A673 (cell line): ENCODE results near the gene ELL. TPM values are rescaled to one million over a fixed set of nuclear protein-coding genes. Genes with fewer than 3 reads are reported as not detected.

ENCODE experiments used
- BruUV-seq: library from RNA; stranded (reverse); fragments of 400-500 nt; replicated peaks from 2 replicates; lab custom pipeline; 2021; lab: Mats Ljungman, UMichigan
- CTCF ChIA-PET: fragments of 300-600 bp; sonication (Branson Sonifier 250); formaldehyde crosslinking; loops from one replicate; lab custom pipeline; 2022; ENCODE audit warnings: antibody characterized with exemption; lab: Charles Lee
- POLR2A ChIA-PET: fragments of 300-600 bp; sonication (Branson Sonifier 250); formaldehyde crosslinking; loops from one replicate; lab custom pipeline; 2022; ENCODE audit warnings: antibody characterized with exemption; ENCODE audit not compliant: low non-redundant PET; lab: Charles Lee
- DNase-seq: peaks from one replicate; pipeline ENCODE4 v3.0.0-alpha.2; 2015; ENCODE audit warnings: low spot score
- H3K27ac ChIP-seq: fragments of 200-600 bp; sonication (generic); 2 replicates; pipeline ENCODE4 v1.5.1; 2016; ENCODE audit warnings: mixed run types, low read depth, mild to moderate bottlenecking, mixed read lengths, antibody characterized with exemption, low read length; ENCODE audit not compliant: poor library complexity, severe bottlenecking
- H3K27me3 ChIP-seq: fragments of 200-600 bp; sonication (generic); replicated peaks from 2 replicates; pipeline ENCODE4 v1.6.1; 2017; ENCODE audit warnings: mixed run types, low read depth, mild to moderate bottlenecking, mixed read lengths, antibody characterized with exemption, low read length; ENCODE audit not compliant: insufficient read depth, poor library complexity
- H3K36me3 ChIP-seq: fragments of 200-600 bp; sonication (generic); 2 replicates; pipeline ENCODE4 v1.6.1; 2016; ENCODE audit warnings: mixed run types, mild to moderate bottlenecking, mixed read lengths, antibody characterized with exemption, low read length; ENCODE audit not compliant: insufficient read depth, poor library complexity, severe bottlenecking
- H3K4me1 ChIP-seq: fragments of 200-600 bp; sonication (generic); 2 replicates; pipeline ENCODE4 v1.6.1; 2017; ENCODE audit warnings: mixed run types, mild to moderate bottlenecking, mixed read lengths, antibody characterized with exemption, low read length; ENCODE audit not compliant: insufficient read depth, poor library complexity, severe bottlenecking
- H3K4me3 ChIP-seq: fragments of 200-600 bp; sonication (generic); 2 replicates; pipeline ENCODE4 v1.5.1; 2016; ENCODE audit warnings: low read depth, mixed run types, mild to moderate bottlenecking, mixed read lengths, low read length; ENCODE audit not compliant: poor library complexity, severe bottlenecking
- H3K9me3 ChIP-seq: fragments of 200-600 bp; sonication (generic); 2 replicates; pipeline ENCODE4 v1.6.1; 2016; ENCODE audit warnings: mixed run types, low read depth, mild to moderate bottlenecking, mixed read lengths, antibody characterized with exemption, low read length; ENCODE audit not compliant: poor library complexity, severe bottlenecking
- CTCF ChIP-seq: fragments of 300-800, 200-600 bp; sonication (generic); conservative IDR thresholded peaks from 2 replicates; pipeline ENCODE4 v1.5.1; 2017; ENCODE audit warnings: low read depth, mild to moderate bottlenecking, antibody characterized with exemption, low read length, moderate library complexity, mixed read lengths
- EZH2 ChIP-seq: fragments of 200-600 bp; sonication (generic); IDR thresholded peaks from 2 replicates; pipeline ENCODE4 v1.6.1; 2017; ENCODE audit warnings: borderline replicate concordance, low read depth, mild to moderate bottlenecking, mixed read lengths, antibody characterized with exemption, low read length; ENCODE audit not compliant: poor library complexity, severe bottlenecking
- intact Hi-C: fragments of 100-400 bp; cut with micrococcal nuclease; formaldehyde crosslinking; loops from one replicate; pipeline ENCODE4 v1.10.0; 2022; ENCODE audit not compliant: unreplicated experiment
- total RNA-seq: library from RNA; stranded (reverse); gene quantifications from 2 replicates; pipeline ENCODE4 v1.2.3, GENCODE V29; 2021

ELL gene
- total RNA-seq, 1 experiment from 2014 or later: 16.4 TPM

DNA sequence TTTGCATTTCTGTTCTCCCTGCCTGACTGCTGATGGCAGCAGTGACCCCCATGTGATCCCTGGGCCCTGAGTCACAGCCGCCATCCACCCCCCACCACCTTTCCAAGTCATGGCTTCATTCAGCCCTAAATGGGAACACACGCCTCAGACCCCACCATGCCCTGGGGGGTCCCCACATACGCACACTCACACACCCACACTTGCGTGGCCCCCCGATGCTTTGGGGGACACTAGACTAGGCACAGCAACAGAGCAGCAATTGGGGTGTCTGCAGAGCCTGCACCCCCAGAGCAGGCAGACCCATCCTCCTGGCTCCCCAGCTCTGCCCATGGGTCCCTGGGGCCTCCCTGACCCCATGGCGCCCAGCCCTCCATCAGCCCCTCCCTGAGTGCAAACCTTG lies 78.5 kb downstream of the ELL start:
- intact Hi-C loops: no loop called here
- ChIA-PET CTCF (no interaction called here), POLR2A (no interaction called here)
- TF ChIP-seq CTCF: no peak
- no peak for TF ChIP-seq EZH2
- no peaks in the 10 kb centered on the region for H3K27me3 ChIP-seq
- no peak for DNase-seq
- H3K27ac ChIP-seq: no peak overlapping the region
- peaks cover 11% of the 10 kb centered on the region for H3K4me1 ChIP-seq
- peaks cover 6% of the 10 kb centered on the region for H3K36me3 ChIP-seq
- no TSS peak for BruUV-seq
- H3K4me3 ChIP-seq: no peak overlapping the region
- no peaks in the 10 kb centered on the region for H3K9me3 ChIP-seq

DNA sequence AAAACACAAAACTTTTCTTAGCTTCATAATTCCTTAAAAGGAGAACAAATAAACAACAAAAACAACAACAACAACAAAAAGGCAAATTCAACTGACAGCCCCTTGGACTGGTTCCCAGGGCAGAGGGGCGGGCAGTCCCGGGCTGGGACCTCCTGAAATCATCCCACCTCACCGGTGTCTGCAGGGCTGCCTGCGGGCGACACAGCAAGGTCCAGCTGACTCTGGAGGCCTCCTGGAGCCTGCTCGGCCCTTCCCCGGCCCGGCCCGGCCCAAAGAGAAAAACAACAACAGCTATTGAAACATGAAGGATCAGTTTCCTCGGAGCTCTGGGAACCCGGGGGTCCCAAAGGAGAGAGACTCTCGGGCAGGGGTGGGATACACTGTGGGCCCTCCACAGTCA lies 78.9 kb downstream of the ELL start:
- ChIA-PET CTCF (no interaction called here), POLR2A (no interaction called here)
- no peak for DNase-seq
- no peaks in the 10 kb centered on the region for H3K27me3 ChIP-seq
- intact Hi-C loops: no loop called here
- peaks cover 14% of the 10 kb centered on the region for H3K4me1 ChIP-seq
- no peak overlapping the region for H3K27ac ChIP-seq
- no peak for TF ChIP-seq CTCF
- no peak for TF ChIP-seq EZH2
- H3K36me3 ChIP-seq: peaks cover 6% of the 10 kb centered on the region
- no peak overlapping the region for H3K4me3 ChIP-seq
- BruUV-seq: no TSS peak
- no peaks in the 10 kb centered on the region for H3K9me3 ChIP-seq

DNA sequence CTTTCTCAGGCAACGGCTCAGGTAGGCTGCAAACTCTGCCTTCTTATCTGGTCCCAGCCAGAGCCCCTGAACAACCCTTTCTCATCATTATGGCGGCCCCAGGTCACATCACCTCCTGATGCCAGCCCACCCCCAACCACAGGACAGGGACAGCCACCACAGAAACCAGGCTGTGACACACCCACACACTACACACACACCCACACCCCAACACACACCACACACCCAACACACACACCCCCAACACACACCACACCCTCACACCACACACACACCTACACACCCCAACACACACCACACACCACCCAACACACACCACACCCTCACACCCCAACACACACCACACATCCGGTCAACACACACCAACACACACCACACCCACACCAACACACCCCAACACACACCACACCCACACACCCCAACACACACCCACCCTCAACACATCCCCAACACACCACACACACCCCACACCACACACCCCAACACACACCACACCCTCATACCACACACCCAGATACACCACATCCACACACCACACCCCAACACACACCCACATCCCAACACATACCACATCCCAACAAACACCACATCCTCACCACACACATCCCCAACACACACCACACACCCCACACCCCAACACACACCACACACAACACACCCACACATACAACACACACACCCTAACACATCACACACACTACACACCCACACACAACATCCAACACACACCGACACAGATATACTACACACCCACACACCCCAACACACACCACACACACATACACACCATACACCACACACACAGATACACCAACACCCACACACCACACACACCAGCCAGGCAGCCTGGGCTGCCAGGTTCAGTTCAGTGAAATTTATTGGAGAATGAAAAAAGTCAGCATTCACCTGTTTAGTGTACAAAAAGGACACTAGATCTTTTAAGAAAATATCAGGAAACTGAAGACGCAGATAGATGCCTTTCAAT lies 79.8 kb downstream of the ELL start:
- ChIA-PET CTCF (no interaction called here), POLR2A (no interaction called here)
- no peaks in the 10 kb centered on the region for H3K9me3 ChIP-seq
- no TSS peak for BruUV-seq
- intact Hi-C loops: no loop called here
- no peaks in the 10 kb centered on the region for H3K27me3 ChIP-seq
- no peak for DNase-seq
- H3K4me3 ChIP-seq: no peak overlapping the region
- peaks cover 6% of the 10 kb centered on the region for H3K36me3 ChIP-seq
- H3K4me1 ChIP-seq: peaks cover 14% of the 10 kb centered on the region
- H3K27ac ChIP-seq: no peak overlapping the region
- TF ChIP-seq CTCF (no peak), EZH2 (no peak)
